Type B pancreatic cell (in vitro differentiated cells): ENCODE measurements around the gene MAST4. TPM values are rescaled to one million over a fixed set of nuclear protein-coding genes. Genes with fewer than 3 reads are reported as not detected.

ENCODE experiments used
- DNase-seq: peaks from one replicate; pipeline ENCODE4 v3.0.0; 2021; ENCODE audit warnings: mixed read lengths; ENCODE audit not compliant: unreplicated experiment; ENCODE audit errors: extremely low spot score
- H3K27ac Mint-ChIP-seq: 2 replicates; pipeline ENCODE4 v1.8.0; 2021; ENCODE audit warnings: mild to moderate bottlenecking, mixed read lengths
- H3K27me3 Mint-ChIP-seq: 2 replicates; pipeline ENCODE4 v1.8.0; 2021; ENCODE audit warnings: mixed read lengths
- H3K36me3 Mint-ChIP-seq: 2 replicates; pipeline ENCODE4 v1.8.0; 2021; ENCODE audit warnings: mixed read lengths
- H3K4me1 Mint-ChIP-seq: one replicate; pipeline ENCODE4 v1.8.0; 2021; ENCODE audit warnings: mixed read lengths; ENCODE audit not compliant: unreplicated experiment
- H3K4me3 Mint-ChIP-seq: 2 replicates; pipeline ENCODE4 v1.8.0; 2021; ENCODE audit warnings: mild to moderate bottlenecking, mixed read lengths
- H3K9me3 Mint-ChIP-seq: 2 replicates; pipeline ENCODE4 v1.8.0; 2021; ENCODE audit warnings: mixed read lengths
- total RNA-seq: library from RNA; stranded (reverse); gene quantifications from 2 replicates; pipeline ENCODE4 v1.2.1, GENCODE V29; 2021; ENCODE audit warnings: low replicate concordance
- TF ChIP-seq, protein P1 (sequence below): fragments of 200-600 bp; sonication (generic); conservative IDR thresholded peaks from 2 replicates; pipeline ENCODE4 v1.5.0; 2021; ENCODE audit warnings: antibody characterized with exemption, mild to moderate bottlenecking

Gene MAST4
- total RNA-seq, 1 donor from 2014 or later, result 23.0 TPM

GRCh38 chr5:67035098-67035740 lies 439.0 kb downstream of the MAST4 start:
- H3K27ac Mint-ChIP-seq, result no peak overlapping the region
- no peak for DNase-seq
- H3K4me1 Mint-ChIP-seq, result peaks cover 41% of the 10 kb centered on the region
- no peak overlapping the region for H3K4me3 Mint-ChIP-seq
- no peaks in the 10 kb centered on the region for H3K9me3 Mint-ChIP-seq
- no peaks in the 10 kb centered on the region for H3K36me3 Mint-ChIP-seq
- TF ChIP-seq, protein P1, sequence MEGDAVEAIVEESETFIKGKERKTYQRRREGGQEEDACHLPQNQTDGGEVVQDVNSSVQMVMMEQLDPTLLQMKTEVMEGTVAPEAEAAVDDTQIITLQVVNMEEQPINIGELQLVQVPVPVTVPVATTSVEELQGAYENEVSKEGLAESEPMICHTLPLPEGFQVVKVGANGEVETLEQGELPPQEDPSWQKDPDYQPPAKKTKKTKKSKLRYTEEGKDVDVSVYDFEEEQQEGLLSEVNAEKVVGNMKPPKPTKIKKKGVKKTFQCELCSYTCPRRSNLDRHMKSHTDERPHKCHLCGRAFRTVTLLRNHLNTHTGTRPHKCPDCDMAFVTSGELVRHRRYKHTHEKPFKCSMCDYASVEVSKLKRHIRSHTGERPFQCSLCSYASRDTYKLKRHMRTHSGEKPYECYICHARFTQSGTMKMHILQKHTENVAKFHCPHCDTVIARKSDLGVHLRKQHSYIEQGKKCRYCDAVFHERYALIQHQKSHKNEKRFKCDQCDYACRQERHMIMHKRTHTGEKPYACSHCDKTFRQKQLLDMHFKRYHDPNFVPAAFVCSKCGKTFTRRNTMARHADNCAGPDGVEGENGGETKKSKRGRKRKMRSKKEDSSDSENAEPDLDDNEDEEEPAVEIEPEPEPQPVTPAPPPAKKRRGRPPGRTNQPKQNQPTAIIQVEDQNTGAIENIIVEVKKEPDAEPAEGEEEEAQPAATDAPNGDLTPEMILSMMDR, result no peak
- no peaks in the 10 kb centered on the region for H3K27me3 Mint-ChIP-seq

GRCh38 chr5:67037171-67037570 lies 441.0 kb downstream of the MAST4 start:
- Mint-ChIP-seq H3K36me3 (no peaks in the 10 kb centered on the region), H3K9me3 (no peaks in the 10 kb centered on the region), H3K4me1 (peaks cover 24% of the 10 kb centered on the region), H3K27me3 (no peaks in the 10 kb centered on the region), H3K27ac (no peak overlapping the region), H3K4me3 (no peak overlapping the region)
- TF ChIP-seq, protein P1, result no peak
- no peak for DNase-seq

DNA sequence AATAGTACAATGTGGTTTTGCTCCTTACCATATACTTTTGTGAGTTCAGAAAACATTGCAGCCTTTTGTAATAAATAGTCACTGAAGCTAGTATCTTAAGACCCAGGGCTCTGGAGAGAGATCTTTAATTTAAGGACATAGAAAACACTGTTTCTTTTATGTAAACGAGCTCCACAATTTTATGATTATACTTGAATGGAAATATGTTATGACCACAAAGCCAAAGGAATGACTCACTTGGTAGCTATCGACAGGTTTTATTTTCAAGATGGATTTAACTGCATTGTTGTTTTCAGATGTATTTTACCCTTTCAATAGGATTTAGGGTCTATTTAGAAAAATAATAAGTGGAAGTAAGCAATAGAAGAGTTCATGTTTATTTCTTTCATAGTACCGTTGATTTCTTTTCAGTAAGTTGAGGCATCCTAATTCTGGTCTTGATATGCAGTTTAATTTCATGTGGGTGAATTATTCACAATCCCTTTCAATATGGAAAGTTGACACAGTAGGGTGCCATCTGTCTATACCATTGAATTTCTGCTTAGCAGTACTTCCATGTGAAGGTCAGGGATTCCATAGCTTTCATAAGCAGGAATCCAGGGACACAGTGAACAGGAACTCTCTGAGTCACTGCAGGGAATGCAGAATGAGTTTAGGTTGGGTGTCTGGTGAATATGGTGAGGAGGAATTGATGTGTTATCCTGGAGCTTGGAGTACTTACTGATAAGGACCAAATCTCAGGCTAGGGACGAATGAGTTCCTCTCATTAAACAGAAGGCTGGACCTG lies 442.8 kb downstream of the MAST4 start:
- Mint-ChIP-seq H3K27me3 (no peaks in the 10 kb centered on the region), H3K27ac (no peak overlapping the region), H3K9me3 (peaks cover 3% of the 10 kb centered on the region), H3K4me1 (peaks cover 12% of the 10 kb centered on the region), H3K4me3 (no peak overlapping the region), H3K36me3 (no peaks in the 10 kb centered on the region)
- TF ChIP-seq, protein P1, result no peak
- no peak for DNase-seq

DNA sequence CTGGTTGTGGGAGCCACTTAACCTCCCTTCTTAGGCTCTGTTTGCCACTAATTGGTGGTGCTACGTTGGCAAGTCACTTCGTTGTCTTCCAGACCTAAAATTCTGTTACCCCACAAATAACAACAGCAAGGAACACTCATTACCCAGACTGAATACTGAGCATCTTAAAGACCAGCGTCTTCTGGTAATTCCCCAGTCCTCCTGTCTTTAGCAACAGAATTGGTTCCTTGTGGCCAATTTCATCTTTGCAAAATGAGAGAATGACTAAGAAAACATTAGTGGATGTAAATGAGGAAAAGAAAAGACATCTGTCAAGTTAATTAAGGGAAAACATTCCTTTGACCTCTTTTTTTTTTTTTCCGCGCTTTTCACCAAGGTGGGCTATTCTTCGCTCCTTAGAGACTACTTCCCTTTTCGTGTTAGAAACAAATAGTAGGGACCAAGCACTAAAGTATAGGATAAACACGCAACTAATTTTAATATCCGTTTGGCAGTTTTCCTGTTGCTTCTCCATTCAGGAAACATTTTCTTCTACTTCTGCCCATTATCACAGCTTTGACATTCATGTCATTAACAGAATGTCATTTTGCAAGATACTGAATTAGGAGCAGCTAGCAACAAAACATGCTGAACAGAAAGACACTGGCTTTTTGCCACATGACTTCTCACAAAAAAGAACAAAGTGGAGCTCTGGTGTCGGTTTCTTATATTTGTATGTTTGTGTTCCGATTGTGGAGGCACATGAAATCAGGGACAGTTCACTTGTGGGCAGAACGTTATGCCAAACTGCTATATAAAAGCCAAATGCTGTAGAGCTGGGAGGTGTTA lies 446.2 kb downstream of the MAST4 start:
- TF ChIP-seq, protein P1, result no peak

DNA sequence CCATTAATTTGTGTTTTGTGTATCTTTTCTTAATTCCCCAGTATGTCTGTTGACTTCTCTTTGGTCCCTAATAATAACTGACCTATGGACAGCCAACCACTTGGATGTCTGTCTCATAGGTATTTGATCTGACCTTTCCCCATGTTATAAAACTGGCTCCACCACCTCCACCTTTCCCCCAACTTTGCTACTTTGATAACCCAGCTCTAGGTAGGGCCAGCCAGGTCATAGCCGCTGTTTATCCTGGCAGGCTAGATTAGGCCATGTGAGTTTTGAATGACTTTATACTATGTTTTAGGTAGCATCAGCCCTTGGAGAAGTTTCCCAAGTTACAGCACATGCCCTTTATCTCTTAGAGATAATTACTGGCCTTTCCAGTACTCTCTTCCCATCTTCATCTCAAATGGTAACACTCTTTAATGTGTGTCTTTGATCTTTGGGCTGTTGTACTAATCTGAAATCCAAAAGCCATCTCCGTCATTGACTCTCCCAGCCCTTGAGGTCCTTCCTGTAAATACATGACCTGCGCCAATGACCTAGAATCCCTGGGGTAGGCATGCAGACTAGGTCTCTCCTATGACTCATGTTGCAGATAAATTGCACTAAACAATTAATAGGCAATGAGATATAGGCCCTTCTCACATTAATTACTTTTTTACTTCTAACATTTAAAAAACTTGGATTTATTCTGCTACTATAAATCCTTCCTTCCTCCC lies 447.8 kb downstream of the MAST4 start:
- no peak for DNase-seq

More for the DNA sequence above, 446.2 kb downstream of the MAST4 start:
- Mint-ChIP-seq H3K4me1 (peaks cover 12% of the 10 kb centered on the region), H3K36me3 (no peaks in the 10 kb centered on the region), H3K27ac (no peak overlapping the region), H3K4me3 (no peak overlapping the region), H3K27me3 (no peaks in the 10 kb centered on the region), H3K9me3 (peaks cover 6% of the 10 kb centered on the region)
- no peak for DNase-seq

More for the DNA sequence above, 447.8 kb downstream of the MAST4 start:
- Mint-ChIP-seq H3K4me3 (no peak overlapping the region), H3K27ac (peak overlapping the region; percentile 3), H3K27me3 (no peaks in the 10 kb centered on the region), H3K4me1 (peaks cover 18% of the 10 kb centered on the region), H3K9me3 (peaks cover 6% of the 10 kb centered on the region), H3K36me3 (no peaks in the 10 kb centered on the region)
- TF ChIP-seq, protein P1, result no peak
